Fibroblast of mammary gland (primary cell): ENCODE results near the gene MAN2B2.
"Not testable (repeated sequence)": the region's sequence is repeated elsewhere in the genome, so short reads cannot be mapped to it uniquely, and the experiment has no call there.

Experiments used
- DNase-seq: peaks from one replicate; pipeline ENCODE4 v3.0.0-alpha.2; 2010; ENCODE audit warnings: low read depth
- H3K4me3 ChIP-seq: 2 replicates; pipeline ENCODE4 v1.5.1; 2011; ENCODE audit warnings: low read depth, mild to moderate bottlenecking, low read length, moderate library complexity; ENCODE audit not compliant: control insufficient read depth
- TF ChIP-seq, protein P1 (sequence below): conservative IDR thresholded peaks from 2 replicates; pipeline ENCODE4 v1.5.1; 2011; ENCODE audit warnings: low read depth, low read length, inconsistent platforms; ENCODE audit not compliant: control insufficient read depth, insufficient read depth

Gene MAN2B2

GRCh38 chr4:6643141-6643847 is 68.3 kb downstream of the MAN2B2 start:
- DNase-seq, result no peak
- TF ChIP-seq, protein P1, sequence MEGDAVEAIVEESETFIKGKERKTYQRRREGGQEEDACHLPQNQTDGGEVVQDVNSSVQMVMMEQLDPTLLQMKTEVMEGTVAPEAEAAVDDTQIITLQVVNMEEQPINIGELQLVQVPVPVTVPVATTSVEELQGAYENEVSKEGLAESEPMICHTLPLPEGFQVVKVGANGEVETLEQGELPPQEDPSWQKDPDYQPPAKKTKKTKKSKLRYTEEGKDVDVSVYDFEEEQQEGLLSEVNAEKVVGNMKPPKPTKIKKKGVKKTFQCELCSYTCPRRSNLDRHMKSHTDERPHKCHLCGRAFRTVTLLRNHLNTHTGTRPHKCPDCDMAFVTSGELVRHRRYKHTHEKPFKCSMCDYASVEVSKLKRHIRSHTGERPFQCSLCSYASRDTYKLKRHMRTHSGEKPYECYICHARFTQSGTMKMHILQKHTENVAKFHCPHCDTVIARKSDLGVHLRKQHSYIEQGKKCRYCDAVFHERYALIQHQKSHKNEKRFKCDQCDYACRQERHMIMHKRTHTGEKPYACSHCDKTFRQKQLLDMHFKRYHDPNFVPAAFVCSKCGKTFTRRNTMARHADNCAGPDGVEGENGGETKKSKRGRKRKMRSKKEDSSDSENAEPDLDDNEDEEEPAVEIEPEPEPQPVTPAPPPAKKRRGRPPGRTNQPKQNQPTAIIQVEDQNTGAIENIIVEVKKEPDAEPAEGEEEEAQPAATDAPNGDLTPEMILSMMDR, result no peak
- H3K4me3 ChIP-seq, result no peak overlapping the region

- TF ChIP-seq, protein P1, result no peak
- no peak for DNase-seq
- H3K4me3 ChIP-seq, result no peak overlapping the region
Measured at GRCh38 chr4:6644792-6645530, 70.0 kb downstream of the MAN2B2 start.

DNA sequence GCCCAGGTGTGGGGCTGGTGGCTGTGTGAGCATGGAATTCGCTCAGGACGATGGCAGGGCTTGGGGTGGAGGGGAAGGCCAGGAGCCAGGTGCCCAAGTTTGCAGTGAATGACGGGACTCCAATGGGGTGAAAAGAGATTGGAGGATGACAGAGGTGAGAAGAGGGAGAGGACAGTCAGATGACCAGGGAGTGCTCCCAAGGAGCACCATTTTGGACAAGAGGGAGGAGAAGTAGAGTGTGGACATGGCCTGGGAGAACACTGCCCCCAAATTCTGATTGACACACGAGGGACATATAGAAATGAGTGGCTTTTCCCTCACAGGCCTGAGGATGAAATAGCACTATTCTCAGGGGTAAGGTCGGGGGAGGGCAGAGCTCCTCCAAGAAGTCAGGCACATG is 72.2 kb downstream of the MAN2B2 start:
- H3K4me3 ChIP-seq, result no peak overlapping the region
- no peak for DNase-seq
- TF ChIP-seq, protein P1, result no peak

GRCh38 chr4:6647582-6648230 is 72.7 kb downstream of the MAN2B2 start:
- no peak for DNase-seq
- H3K4me3 ChIP-seq, result no peak overlapping the region
- TF ChIP-seq, protein P1, result no peak

GRCh38 chr4:6649216-6649615 is 74.2 kb downstream of the MAN2B2 start:
- H3K4me3 ChIP-seq, result no peak overlapping the region
- TF ChIP-seq, protein P1, result no peak
- DNase-seq, result no peak

DNA sequence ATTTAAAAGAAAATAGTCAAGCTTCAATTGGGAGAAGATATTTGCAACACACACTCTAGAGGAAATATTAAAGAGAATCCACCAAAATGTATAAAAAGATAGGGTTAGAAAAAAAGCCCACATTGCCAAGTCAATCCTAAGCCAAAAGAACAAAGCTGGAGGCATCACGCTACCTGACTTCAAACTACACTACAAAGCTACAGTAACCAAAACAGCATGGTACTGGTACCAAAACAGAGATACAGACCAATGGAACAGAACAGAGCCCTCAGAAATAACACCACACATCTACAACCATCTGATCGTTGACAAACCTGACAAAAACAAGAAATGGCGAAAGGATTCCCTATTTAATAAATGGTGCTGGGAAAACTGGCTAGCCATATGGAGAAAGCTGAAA is 79.2 kb downstream of the MAN2B2 start:
- H3K4me3 ChIP-seq, DNase-seq: not testable (repeated sequence)

GRCh38 chr4:6655291-6655690 is 80.3 kb downstream of the MAN2B2 start:
- not testable (repeated sequence) for DNase-seq

DNA sequence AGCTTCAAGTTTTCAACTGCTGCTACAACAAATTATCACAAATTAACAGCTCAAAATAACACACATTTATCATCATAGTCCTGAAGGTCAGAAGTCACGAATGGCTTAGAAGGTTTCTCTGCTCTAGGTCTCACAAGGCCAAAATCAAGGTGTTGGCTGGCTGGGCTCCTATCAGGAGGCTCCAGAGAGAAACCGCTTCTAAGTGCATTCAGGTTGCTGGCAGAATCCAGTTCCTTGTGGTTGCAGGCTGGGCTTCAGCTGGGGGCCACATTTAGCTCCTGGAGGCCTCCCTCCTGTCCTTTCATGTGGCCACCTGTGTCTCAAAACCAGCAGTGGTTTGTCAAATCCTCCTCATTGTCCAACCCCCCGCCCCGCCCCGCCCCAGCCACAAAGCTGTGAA is 80.9 kb downstream of the MAN2B2 start:
- TF ChIP-seq, protein P1, result no peak
- no peak overlapping the region for H3K4me3 ChIP-seq
- no peak for DNase-seq

More at GRCh38 chr4:6655291-6655690, 80.3 kb downstream of the MAN2B2 start:
- not testable (repeated sequence) for H3K4me3 ChIP-seq
